ENCODE results near the gene ZDHHC9.

Gene ZDHHC9

DNA sequence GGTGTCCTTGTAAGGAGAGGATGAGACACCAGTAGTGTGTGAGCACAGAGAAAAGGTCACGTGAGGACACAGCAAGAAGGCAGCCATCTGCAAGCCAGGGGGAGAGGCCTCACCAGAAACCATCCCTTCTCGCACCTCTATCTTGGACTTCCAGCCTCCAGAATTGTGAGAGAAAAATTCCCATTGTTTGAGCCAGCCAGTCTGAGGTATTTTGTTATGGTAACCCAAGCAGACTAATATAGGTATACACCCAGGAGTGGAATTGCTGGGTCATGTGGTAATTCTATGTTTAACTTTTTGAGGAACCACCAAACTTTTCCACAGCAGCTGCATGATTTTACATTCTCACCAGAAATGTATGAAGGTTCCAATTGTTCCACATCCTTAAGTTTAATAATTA lies 25.6 kb downstream of the ZDHHC9 start:
- DNase-seq (ENCODE audit: low spot score): no peak

DNA sequence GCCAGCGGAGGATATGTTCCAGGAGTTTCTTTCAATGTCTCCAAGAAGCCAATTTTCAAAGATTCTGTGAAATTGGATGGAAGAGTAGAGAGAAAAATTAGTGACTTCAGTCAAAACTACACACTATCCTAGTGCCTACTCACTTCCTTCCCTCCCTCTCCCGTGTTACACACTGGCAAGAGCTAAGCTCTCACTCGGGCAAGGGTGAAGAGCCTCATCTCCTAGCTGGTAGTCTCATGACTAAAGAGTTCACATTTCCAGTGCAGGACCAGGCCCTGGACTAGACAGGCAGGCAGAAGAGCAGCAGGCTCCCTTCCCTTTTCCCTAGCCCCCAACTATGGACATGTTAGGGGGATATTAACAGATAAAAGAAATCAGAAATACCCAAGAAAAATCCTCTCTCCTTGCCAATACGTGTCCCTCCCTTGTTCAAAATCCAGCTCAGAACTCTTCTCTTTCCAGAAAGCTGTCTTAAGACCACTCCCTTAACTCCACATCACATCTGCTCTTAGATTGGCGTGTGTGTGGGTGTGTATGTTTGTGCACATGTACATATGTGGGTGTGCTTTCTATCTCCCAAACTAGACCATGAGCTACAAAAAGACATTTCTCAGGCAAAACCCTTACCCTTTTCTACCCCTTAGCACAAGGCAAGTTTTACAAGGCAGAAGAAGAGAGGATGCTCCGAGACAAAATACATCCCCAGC lies 29.9 kb downstream of the ZDHHC9 start:
- DNase-seq (ENCODE audit: low spot score): no peak

DNA sequence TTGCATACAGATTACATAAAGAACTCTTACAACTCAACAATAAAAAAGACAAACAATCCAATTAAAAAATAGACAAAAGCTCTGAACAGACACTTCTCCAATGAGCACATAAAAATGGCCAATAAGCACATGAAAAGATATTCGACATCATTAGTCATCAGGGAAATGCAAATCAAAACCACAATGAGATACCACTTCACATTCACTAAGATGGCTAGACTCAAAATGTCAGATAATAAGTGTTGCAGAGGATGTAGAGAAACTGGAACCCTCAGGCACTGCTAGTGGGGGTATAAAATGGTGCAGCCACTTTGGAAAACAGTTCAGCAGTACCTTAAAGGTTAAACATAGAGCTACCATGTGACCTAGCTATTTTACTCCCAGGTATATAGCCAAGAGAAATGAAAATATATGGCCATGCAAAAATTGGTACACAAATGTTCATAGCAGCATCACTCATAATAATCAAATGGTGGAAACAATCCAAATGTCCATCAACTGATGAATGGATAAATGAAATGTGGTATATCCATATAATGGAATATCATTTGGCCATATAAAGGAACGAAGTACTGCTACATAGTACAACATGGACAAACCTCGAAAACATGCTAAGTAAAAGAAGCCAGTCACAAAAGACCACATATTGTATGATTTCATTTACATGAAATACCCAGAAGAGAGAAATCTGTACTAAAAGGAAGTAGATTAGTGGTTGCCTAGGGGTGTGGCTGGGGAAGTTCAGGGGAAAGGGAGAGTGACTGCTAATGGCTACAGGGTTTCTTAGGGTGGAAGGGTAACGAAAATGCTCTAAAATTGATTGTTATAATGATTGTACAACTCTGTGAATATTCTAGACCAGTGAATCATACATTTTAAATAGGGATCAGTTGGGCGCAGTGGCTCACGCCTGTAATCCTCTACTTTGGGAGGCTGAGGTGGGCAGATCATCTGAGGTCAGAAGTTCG lies 34.6 kb downstream of the ZDHHC9 start:
- DNase-seq (ENCODE audit: low spot score): no peak

DNA sequence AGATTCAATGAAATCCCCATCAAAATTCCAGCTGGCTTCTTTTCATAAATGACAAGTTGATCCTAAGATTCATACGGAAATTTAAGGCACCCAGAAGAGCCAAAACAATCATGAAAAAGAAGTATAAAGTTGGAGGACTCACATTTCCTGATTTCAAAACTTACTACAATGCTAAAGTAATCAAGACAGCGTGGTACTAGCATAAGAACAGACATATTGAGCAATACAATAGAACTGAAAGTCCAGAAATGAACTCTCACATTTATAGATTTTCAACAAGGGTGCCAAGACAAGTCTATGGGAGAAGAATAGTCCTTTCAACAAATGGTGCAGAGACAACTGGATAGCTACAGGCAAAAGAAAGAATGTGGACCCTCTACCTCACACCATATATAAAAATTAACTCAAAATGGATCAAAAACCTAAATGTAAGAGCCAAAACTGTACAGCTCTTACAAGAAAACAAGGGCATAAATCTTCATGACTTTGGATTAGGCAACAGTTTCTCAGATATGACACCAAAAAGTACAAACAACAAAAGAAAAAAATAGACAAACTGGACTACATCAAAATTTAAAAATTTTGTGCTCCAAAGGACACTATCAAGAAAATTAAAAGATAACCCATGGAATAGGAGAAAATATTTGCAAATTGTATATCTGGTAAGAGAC lies 35.4 kb downstream of the ZDHHC9 start:
- DNase-seq (ENCODE audit: low spot score): no peak

DNA sequence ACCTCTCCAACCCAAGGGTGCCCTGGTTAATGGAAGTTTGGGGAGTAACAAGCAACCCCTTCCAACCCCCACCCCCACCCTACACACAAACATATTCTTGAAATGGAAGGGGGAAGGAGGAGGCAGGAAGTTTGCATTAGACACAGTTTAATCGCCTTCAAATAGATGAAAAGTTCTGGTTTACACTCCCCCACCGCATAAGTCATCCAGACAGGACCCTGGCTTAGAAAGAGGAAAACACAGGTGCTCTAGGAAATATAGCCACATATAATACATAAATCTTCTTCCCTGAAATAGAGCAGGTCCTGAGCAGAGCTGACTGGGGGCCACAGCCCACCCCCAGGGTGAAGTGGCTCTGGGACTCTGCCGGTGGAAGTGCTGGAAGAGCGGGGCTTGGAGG lies 38.9 kb downstream of the ZDHHC9 start:
- DNase-seq (ENCODE audit: low spot score): no peak

DNA sequence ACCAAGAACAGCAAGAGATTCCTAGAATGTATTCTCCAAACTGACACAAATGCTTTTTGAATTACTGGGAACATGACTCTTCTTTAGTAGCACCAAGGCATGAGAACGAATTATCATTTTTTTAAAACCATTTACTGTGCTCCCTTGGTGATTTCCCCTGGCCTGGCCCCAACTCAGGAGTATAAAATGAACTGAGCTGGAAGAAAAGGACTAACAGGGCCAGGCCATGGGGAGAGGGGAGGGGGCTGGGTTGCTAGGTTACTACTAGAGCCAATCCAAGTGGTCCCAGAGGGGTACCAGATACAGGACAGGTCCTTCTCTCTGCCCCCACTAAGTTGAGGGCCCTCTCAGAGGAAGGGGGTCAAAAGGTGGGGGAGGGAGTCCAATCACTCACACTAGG lies 40.8 kb downstream of the ZDHHC9 start:
- no peak for DNase-seq (ENCODE audit: low spot score)

DNA sequence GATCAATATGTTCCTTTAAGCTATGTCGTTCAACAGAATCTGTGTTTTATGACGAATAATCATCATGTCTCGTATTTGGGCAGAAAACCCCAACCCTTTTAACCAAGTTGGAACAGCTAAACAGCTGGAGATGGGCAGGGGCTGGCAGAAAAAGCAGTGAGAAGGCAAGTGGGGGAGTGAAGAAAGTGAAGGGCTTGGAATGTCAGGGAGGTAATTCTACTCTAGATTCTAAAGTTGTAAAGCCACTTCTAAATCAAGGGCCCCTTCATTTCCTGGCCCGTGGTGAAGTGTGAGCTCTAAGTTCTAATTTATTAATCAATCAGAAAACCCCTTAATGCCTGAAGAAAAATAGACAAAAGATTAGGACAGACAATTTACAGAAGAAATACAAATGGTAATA lies 43.5 kb downstream of the ZDHHC9 start:
- DNase-seq (ENCODE audit: low spot score): no peak

DNA sequence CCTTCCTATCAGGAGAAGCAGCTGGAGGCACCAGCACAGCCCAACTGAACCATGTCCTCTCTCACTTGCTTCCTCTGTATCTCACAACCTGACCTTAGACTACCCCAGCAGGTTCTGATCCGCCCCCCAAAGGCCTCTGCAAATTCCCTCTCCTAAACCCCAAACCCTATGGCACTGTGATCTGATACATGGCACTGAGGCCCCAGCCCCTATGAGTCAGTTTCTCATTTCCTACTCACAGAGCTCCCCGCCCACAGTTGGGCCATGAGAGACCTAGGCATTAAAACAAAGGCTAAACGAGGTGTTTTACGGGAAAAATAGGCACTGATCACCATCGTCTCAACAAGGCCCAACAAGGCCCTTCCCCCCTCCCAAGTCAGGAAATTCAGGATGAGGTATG lies 44.8 kb downstream of the ZDHHC9 start:
- DNase-seq (ENCODE audit: low spot score): no peak

DNA sequence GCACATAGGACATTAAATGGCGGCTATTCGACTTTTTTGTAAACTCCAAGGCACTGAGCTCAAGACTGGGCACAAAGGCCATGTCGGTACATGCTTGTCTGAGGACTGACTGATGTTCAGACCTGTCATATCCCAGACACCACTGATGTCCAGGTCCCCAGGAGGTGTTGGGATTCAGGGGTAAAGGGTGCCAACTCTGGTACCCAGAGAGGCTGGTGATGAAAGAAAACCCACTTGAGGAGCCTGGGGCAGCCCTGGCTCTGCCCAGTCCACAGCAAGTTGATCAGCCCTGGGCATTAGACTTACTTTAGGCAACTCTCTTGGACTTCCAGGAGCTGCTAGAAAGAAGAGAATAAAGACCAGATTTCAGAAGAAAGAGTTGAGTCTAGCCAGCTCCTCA lies 45.2 kb downstream of the ZDHHC9 start:
- DNase-seq (ENCODE audit: low spot score): no peak

DNA sequence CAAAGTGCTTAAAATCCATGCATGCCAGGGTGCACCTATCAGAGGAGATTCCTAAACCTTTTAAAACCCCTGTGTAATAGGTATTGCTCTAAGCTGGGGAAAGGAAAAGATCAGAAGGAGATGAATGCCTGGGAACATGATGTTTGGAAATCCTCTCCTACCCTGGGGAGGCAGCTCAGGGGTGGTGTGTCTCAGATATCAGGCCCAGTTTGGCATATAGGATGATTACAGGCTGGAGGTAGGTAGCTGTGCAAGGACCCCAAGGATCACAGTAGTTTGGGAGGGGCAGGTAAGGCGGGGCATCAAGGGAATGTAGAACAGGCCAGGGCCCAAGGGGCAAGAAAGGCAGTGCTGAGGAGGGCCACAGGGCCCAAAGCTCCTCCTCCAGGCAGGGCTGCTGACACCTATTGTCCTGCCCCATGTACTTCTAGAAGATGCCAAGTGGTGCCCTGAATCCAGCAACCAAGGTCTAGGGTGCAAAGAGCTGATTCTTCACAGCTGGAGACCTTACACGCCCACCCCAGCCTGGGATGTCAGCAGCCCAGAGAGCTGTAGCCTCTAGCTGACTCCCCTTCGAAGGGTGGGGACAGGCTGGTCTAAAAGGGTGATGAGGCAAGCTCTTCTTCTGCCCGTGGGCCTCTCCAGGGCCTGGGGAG lies 46.3 kb downstream of the ZDHHC9 start:
- no peak for DNase-seq (ENCODE audit: low spot score)

DNA sequence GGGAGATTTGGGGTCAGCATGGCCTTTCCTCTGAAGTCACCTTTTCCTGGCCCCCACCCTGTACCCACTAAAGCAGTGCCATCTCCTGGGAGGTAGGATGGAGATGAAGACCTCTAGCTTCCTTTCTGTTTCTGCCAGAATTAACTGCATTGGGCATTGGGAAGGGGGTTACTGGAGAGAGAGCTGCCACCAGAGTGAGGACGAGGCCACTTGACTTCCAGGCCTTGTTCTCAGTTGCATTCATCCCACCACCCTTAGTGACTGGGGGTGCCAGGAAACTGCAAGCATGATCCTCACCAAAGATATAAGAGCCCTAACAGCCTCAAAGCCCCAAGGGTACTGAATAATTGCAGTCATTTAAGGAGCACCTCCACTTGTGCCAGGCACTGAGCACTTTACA lies 48.1 kb downstream of the ZDHHC9 start:
- no peak for DNase-seq (ENCODE audit: low spot score)

DNA sequence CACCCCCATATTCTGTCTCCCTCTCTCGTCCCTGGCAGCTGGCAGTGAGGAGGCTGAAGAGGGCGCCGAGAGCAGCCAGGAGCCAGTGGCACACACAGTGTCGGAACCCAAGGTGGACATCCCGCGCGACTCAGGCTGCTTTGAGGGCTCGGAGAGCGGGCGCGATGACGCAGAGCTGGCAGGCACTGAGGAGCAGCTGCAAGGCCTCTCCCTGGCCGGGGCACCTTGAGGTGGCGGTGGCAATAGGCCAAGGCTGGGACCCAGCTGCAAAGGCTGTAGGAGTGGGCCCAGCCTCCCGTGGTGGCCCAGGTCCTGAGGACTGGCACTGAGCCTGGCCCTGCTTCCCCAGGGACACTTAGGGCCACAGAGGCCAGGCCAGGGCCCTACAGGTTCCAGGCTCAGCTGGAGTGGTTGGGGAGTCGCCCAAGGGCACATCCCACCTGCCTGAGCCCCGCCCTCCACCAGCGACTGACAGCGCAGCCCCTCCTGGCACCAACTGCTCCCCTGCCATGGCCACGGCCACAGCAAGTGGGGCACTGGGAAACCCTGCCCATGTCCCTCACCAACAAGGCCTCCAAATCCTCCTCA lies 50.0 kb downstream of the ZDHHC9 start:
- no peak for DNase-seq (ENCODE audit: low spot score)

DNA sequence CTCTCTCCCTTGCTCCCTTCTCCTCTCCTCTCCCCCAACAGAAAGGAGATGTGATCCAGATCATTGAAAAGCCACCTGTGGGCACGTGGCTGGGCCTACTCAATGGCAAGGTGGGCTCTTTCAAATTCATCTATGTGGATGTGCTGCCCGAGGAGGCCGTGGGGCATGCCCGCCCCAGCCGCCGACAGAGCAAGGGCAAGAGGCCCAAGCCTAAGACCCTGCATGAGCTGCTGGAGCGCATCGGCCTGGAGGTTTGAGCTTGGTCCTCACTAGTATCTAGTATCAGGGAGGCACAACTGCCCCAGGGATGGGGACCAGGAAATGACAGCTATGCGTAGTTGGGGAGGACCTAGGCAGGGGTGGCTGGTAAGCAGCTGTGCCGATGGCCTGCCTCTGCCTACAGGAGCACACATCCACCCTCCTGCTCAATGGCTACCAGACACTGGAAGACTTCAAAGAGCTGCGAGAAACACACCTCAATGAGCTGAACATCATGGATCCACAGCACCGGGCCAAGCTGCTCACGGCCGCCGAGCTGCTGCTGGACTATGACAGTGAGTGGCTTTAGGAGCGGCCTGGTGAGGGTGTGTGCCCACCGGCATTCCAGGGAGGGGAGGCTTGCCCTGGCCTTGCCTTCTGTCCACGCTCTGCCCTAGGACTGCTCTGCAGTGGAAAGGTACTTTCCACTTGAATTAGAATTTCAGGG lies 50.9 kb downstream of the ZDHHC9 start:
- no peak for DNase-seq (ENCODE audit: low spot score)

DNA sequence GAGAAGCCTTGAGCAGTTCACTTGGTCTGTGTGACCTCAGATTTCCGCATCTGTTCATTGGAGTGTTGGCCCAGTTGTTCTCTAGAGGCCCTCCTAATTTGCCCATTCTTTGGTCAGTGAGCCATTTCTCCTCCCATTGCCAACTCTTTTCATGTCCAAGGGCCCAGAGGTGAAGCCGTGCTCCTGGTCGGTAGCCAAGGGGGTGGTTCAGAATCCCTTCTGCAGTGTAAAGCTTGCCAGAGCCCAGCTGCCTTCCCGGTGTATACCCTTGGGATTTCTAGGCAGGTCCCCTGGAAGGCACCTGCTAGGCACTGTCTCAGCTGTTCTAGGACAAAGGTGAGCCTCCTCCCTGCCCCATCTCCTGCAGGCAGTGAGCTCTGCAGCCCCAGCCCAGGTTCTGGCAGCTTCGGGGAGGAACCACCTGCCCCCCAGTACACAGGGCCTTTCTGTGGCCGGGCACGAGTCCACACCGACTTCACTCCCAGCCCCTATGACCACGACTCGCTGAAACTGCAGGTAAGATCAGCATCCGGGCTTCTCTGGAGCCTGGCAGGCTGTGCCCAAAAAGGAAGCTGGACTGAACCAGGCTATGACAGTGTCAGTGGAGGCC lies 51.6 kb downstream of the ZDHHC9 start:
- no peak for DNase-seq (ENCODE audit: low spot score)

DNA sequence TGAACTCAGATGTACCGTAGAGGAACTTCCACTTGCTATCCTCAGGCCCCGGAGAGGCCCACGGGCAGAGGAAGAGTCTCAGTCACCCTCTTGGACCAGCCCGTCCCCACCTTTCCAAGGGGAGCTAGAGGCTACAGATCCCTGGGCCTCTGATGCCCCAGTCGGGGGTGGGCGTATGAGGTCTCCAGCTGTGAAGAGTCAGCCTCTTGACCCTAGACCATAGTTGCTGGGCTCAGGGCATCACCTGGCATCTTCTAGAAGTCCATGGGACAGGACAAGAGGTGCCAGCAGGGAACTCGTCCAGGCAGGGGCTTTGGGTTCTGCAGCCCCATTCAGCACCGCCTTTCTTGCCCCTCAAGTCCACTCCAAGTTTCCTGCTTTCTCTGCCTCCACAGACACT lies 52.4 kb downstream of the ZDHHC9 start:
- no peak for DNase-seq (ENCODE audit: low spot score)

DNA sequence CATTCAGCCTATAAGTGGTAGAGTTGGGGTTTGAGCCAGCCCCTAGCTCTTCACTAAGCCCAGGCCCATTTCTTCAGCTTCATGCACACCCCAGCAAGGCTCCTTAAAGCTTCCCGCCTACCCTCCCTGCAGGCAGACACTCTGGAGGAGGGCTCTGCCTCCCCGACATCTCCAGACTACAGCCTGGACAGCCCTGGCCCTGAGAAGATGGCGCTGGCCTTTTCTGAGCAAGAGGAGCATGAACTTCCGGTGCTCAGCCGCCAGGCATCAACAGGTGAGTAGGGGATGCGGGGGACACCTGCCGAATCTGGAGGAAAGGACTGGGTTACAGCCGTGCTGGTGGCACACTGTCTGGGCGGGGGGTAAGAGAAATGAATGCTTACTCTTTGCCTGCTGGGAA lies 52.9 kb downstream of the ZDHHC9 start:
- DNase-seq (ENCODE audit: low spot score): no peak

DNA sequence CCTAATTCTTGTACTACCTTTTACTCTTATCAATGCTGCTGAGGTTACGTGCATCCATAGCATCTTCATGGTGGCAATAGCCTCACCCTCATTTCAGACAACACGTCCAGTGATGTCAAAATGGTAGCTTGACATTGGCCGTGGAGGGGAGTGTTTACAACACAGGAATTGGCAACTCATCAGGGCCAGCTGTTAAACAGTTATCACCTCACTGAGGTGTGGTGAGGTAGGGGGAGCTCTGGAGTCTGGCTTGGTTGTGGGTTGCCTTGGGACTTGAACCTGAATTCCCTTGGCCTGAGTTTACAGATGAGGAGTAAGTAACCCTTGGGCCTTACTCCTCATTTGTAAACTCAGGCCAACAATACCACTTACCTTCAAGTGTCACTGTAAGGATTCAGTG lies 53.5 kb downstream of the ZDHHC9 start:
- no peak for DNase-seq (ENCODE audit: low spot score)

DNA sequence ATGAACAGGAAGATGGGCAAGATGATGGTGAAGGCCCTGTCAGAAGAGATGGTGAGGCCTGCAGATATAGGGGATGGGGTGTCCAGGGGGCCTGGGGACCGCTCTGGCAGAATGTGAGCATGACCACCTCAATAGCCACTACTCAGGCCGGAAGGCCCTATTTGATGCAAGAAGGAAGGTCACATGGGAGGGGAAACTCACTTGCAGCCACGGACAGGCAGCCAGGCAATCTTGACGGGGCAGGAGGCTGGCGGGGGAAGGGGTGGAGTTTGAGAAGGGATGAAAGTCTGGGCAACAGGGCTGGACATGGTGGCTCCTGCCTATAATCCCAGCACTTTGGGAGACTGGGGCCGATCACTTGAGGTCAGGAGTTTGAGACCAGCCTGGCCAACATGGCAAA lies 55.2 kb downstream of the ZDHHC9 start:
- no peak for DNase-seq (ENCODE audit: low spot score)

DNA sequence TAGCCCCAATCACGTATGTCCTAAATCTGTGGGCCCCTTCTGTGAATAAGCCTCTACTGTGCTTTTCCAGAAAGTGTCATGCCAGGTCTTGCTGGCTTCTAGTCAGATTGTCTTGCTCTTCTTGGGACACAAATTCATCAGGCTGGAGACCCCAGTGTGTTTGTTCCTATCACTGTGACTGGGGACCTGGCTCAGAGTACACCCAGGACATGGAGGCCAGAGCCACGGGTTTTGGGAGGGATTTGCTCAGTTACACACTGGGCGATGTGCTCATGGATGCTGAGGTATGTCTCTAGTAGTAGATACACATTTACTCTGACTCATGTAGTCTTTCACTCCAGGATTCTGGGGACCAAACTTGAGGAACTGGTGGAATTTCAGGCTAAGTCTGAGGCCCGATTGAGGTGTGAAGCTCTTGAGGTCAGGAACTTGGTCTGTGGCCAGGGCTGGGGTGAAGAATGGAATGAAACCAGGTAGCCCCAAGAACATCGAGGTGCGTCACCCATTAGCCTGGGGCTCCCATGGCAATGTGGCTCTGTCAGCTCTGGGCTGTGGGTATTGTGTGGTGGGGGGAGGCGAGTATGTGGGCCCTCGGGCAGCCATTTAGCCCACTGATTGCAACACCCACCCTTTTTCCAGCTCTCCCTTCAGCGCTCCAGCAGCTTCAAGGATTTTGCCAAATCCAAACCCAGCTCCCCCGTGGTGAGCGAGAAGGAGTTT lies 56.2 kb downstream of the ZDHHC9 start:
- no peak for DNase-seq (ENCODE audit: low spot score)

DNA sequence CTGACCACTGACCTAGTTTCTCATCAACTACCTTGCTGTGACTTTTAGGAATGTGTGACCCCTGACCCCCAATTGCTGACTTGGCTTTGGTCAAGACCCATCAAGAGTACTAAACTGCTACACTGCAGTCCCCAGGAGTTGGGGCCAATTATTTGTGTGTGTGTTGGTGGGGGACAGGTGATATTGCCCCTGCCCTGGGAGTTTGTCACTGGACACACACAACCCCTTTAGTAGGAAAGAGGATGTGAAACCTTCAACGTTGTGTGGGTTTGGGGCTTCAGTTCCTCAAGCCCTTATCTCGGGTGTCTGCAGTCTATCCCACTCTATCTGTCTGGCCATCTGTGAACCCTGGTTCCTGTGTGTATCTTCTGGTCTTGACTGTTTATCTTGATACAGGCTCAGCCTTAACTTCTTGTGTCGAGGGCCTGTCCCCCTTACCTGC lies 57.5 kb downstream of the ZDHHC9 start:
- no peak for DNase-seq (ENCODE audit: low spot score)

All from HuH-7.5 (cell line).